GM21515 (cell line): Measurements from ENCODE around the gene ADAMTS7.
"Not testable (repeated sequence)": the region's sequence is repeated elsewhere in the genome, so short reads cannot be mapped to it uniquely, and the experiment has no call there.

Experiments
- ATAC-seq: cut with Tn5 transposase; IDR thresholded peaks from one replicate; pipeline ENCODE4 v1.9.1; 2021; ENCODE audit not compliant: unreplicated experiment

Gene ADAMTS7

DNA sequence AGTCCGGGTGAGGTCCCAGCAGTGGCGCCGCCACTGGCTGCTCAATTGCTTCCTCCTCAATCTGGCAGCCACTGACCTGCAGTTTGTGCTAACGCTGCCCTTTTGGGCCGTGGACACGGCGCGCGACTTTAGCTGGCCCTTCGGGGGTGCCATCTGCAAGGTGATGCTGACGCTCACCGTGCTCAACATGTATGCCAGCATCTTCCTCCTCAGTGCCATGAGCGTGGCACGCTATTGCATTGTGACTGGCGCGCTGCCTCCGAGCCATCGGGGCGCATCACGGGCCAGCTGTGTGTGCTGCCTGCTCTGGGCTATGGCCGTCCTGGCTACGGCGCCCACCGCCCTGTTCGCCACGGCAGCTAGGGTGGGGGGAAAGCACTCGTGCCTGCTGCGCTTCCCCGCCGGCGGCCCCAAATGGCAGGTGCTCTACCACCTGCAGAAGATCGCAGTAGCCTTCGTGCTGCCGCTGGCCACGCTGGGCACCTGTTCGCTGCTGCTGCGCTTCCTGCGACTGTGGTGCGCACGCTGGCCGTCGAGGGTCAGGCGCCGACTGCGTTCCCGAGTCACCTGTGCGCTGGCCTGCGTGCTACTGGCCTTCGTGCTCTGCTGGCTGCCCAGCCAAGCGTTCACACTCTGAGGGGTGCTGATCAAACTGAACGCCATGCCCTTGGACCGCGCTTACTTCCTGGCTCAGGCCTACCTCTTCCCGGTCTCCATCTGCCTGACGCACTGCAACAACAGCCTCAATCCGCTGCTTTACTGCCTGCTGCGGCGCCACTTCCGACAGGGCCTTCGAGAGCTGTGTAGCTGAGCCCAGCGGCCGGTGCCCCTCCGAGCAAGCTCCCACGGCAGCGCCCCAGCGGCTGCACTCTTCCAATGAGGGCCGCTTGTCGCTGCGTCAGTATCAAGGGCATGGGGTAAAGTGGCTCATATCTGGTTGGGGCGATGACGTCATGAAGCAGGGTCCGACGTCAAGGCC is 20.3 kb upstream of the ADAMTS7 start:
- ATAC-seq: no peak

DNA sequence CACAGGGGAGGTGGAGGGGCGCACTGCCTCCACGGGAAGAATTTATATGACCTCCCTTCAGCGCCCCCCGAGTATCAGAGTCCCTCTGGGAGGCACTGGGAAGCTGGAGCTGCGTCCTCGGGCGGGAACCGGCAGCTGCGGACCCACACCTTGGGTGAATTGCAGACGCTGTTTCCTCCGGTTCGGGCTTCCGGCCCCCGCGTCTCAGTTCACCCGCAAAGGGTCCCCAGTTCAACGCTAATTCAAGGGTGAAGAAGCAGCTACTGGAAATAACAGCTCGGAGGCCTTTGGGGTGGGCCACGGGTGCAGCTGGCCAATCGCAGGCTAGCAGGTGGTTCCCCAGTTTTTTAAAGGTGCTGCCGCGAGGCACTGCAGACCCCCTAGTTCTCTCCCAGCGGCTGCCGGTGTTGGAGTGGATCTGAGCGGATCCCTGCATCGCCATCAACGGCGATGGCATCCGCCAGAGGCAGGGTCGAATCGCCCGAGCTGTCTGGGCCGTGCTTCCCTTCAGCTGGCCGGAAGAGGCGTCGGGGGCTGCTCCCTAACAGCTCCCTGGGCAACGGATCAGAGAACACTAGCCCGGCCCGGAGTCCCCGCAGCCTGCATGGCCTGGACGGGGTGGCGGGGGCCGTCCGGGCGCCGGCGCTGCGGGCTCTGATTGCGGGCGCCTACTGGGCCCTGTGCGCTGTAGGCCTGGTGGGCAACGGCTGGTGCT is 19.4 kb upstream of the ADAMTS7 start:
- no peak for ATAC-seq

- ATAC-seq: no peak
Measured at GRCh38 chr15:78828920-78829319, 17.7 kb upstream of the ADAMTS7 start.

DNA sequence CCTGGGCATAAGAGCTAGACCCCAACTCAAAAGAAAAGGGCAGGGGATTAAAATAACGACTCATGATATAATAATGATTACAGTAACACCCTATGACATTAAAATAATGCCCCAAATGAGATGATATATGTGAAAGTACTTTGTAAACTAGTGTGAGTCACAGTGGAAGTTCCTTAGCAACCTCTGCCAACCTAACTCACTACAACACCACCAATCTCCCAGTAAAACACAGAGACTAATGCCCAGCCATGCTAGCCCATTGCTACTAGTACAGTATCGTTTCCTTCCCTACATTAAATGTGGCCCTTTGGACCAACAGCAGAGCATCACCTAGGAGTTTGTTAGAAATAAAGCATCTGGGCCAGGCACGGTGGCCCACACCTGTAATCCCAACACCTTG is 11.2 kb upstream of the ADAMTS7 start:
- no peak for ATAC-seq

DNA sequence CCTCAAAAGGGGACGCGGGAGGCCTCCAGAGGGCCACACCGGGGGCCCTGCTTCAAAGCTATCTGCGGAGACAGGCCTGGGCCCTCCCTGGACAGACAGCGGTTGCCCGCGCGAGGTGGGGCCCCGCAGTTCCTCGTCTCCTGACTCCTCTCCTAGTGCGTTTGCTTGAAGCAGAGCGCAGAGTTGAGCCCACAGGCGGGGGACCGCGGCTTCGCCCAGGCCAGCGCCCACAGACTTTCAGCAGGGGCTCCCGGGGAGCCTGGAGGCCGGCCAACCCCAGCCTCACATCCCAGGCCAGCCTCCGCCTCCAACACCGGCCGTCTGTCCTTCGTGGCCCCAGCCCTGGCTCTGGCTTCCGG is 540 bp upstream of the ADAMTS7 start:
- peak; percentile 20 for ATAC-seq

GRCh38 chr15:78810362-78811123 is 721 bp downstream of the ADAMTS7 start:
- ATAC-seq: no peak

DNA sequence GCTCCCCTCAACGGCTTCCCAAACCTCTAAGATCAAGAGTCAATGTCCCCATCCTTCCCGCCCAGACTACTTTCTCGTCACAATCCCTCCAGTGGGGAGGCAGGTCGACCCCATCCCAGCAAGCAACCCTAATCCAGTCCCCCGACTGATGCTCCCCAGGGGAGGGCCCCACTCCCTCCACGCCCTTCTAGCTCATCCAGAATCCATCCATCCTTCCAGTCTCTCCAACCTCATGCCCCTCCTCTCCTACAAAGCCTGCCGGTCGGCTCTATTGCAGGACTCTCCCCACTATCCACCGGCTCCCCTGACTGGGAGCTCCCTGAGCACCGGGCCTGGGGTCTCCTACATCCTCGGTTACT is 1.3 kb downstream of the ADAMTS7 start:
- no peak for ATAC-seq

- ATAC-seq: no peak
Measured at GRCh38 chr15:78808550-78808949, 2.7 kb downstream of the ADAMTS7 start.

GRCh38 chr15:78807359-78807758 is 3.9 kb downstream of the ADAMTS7 start:
- ATAC-seq: no peak

GRCh38 chr15:78804391-78804792 is 6.9 kb downstream of the ADAMTS7 start:
- ATAC-seq: no peak

DNA sequence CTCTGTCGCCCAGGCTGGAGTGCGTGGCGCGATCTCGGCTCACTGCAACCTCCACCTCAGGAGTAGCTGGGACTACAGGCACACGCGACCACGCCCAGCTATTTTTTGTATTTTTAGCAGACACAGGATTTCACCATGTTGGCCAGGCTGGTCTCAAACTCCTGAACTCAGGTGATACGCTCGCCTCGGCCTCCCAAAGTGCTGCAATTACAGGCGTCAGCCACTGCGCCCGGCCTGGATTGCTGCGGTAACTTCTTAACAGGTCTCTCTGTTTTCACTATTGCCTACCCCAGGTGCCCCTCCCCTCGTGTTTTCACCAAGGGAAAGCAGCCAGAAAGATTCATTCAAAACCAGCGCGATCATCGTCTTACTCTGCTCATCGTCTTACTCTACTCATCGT is 10.5 kb downstream of the ADAMTS7 start:
- ATAC-seq: no peak

DNA sequence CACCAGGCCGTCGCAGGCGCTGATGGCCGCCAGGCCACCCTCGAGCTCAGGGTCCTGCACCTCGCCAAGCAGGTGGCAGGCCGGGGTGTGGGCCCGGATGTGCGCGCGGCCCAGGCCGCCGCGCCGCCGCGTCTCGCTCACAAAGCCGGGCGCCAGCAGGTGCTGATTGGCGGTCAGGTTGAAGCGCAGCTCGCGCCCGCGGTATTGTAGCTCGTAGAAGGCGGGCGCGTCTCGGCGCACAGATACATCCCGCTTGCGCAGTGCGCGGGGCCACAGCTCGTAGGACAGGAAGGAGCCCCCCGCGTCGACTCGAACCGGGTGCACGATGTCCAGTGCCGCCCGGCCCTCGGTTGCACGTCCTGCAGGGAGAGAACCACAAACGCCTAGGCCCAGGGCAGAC is 11.1 kb downstream of the ADAMTS7 start:
- no peak for ATAC-seq

DNA sequence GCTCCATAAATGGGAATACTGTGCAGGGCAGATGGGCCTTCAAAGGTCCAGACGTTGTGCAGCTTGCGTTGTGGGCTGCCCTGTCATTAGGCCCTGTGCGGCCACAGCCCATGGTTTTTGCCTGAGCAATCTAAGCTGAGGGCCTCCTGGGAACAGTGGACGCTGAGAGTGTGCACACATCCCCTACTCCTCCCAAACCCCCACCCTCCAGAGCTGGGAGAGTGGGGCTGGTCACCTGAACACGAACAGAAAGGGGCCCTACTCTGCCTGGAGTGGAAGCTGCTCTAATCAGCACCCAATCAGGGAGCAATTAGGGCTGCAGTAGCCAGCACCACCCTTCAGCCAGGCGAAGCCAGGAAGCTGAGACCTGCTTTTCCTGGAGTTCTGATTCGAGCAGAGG is 12.2 kb downstream of the ADAMTS7 start:
- ATAC-seq: not testable (repeated sequence)

DNA sequence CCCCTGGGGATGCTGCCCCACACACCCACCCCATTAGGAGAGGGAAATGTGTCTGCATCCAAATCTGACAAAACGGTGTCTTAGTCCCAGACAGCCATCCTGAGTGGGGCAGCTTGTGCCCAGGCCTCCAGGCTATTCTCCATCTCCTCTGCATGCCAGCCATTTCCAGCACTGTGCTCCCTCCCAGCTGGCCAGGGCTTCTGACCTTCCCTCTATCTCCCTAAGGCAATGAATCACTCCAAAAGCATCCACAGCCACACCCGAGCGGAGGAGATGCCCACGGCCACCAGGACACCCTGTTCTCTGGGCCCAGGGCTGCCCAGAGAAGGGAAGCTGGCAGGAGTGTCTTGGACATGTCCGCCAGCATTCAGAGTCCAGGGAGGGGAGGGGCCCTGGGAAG is 12.9 kb downstream of the ADAMTS7 start:
- not testable (repeated sequence) for ATAC-seq

GRCh38 chr15:78797951-78798350 is 13.3 kb downstream of the ADAMTS7 start:
- ATAC-seq: no peak

DNA sequence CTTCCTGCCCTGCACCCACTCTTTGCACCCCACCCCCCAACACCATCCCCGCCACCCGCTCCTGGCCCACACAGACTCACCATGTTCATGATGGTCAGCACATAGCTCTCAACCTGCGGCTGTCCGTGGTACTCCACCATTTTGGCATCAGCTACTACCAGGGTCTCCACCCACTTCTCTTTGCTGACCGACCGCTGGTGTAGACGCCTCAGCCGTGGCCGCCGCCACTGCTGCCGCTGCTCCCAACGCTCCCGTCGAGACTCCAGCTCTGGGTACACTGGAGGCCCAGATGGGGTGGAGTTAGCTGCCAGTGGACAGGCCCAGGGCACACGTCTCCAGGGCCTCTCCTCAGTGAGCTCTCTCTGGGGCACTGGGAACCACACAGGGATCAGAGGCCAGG is 14.8 kb downstream of the ADAMTS7 start:
- no peak for ATAC-seq

- no peak for ATAC-seq
Measured at GRCh38 chr15:78795043-78795442, 16.2 kb downstream of the ADAMTS7 start.

DNA sequence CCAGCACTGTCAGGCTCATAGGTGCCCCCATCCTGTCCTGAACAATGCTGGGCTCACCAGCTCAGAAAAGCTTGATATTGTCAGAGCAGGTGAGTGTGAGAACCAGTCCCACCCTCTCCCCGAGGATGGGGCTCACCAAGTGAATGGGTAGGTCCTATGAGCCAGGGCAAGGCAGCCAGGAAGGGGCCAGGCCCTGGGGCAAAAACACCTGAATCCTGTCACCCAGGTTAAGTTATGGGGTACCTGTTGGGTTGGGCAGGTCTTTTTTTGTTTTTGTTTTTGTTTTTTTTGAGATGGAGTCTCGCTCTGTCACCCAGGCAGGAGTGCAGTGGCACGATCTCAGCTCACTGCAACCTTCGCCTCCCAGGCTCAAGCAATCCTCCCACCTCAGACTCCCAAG is 16.8 kb downstream of the ADAMTS7 start:
- ATAC-seq: not testable (repeated sequence)

- no peak for ATAC-seq
Measured at GRCh38 chr15:78791357-78791756, 19.9 kb downstream of the ADAMTS7 start.

DNA sequence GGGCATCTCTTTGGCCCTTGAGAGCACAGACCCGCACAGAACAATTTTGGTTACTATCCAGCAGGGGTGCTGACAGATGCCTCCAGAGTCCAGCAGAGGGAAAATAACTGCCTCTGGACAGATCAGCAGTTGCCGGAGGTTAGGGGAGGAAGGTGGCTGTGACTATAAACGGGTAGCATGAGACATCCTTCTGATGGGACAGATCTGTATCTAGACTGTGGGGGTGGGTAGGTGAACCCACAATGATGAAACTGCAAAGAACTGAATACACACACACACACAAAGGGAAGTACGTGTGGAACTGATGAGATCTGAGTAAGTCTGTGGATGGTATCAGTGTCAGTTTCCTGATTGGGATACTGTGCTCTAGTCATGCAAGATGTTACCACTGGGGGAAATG is 21.2 kb downstream of the ADAMTS7 start:
- ATAC-seq: no peak

DNA sequence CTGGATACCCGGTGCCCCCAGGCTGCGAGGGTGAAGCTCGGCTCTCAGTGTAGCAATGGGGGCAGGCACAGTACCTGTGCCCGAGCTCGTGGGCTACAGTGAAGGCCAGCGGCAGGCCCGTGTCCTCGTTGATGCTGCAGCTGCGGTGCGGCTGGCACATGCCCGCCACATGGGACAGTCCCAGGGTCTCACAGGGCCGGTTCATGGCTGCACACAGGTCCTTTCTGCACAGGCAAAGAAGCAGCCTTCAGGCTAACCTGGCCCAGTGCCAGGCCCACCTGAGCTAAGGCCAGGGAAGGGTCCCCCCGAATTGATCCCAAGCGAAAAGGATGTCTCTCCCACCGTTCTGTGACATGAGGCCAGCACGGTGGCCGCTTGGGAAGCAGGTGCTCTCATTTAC is 21.6 kb downstream of the ADAMTS7 start:
- no peak for ATAC-seq
